GM19193 (cell line): ENCODE data around the gene ALCAM.

Source experiments
- POLR2A ChIP-seq: IDR thresholded peaks from 4 replicates; pipeline ENCODE4 v1.6.1; 2011; ENCODE audit not compliant: insufficient read depth, insufficient read length; ENCODE audit errors: extremely low read depth

Gene ALCAM

DNA sequence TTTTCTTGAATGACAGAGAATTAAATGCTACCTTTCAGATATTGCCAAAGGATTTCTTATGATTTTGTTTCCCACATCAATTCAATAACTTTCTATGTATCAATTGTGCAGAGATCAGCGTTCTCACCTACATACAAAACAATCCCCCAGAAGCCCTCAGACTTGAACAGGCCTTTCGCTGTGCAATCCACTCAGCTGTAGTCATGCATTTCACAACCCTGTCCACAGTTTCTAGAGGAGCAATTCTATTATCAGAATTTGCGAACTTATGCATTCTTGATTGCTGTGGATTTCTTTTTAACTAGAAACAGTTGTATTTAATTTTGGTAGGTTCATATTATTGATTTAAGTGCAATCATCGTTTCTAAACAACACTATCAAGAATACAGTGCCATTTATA, 13.7 kb upstream of the ALCAM start:
- TF ChIP-seq POLR2A = no peak

DNA sequence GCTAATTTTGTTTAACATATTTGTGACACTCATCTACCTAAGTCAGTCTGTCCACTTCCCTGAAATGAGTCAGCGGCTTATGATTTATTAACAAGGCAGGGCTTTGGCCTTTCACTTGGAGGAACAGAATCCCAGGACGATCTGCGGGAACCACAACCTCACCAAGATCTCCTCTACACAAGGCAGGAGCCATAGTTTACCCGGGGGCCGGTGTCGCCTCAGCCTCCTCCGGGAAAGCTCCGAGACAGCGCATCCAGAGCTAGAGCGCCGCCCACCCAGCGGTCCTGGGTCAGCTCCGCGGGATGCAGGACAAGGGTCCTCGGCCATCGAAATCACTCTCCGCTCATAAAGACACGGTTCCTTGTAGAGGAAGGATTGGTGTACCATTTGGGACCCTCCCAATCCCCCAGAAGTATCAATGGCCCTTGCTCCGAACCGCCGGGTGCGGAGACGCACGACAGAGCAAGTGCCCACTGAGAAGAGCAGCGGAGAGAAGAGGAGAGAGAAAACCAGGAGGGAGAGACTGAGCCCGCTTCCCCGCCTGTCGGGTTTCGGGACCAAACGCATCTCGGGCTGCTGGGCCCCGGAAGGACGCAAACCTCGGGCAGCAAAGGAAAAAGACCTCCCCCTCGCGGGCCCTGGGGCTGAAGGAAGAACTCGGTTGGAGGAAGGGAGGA, 13.1 kb upstream of the ALCAM start:
- no peak for TF ChIP-seq POLR2A

DNA sequence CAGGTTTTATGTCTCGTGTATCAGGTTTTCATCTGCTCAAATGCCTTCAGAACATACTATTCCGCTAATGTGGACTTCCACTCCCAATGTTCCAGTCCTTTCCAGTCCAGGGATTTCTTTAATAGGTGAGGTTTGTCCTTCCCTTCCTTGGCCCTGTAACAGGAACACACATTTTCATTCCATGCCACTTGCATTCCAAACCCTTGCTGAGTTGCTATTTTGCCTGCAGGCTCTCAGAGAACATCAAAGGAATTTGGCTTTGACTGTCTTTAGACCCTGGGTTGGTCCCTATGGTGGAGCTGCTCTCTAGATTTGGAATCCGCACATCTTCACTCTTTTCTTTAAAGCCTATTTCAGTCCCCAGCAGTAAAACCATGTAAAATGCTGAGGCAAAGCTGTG, 12.3 kb upstream of the ALCAM start:
- no peak for TF ChIP-seq POLR2A

DNA sequence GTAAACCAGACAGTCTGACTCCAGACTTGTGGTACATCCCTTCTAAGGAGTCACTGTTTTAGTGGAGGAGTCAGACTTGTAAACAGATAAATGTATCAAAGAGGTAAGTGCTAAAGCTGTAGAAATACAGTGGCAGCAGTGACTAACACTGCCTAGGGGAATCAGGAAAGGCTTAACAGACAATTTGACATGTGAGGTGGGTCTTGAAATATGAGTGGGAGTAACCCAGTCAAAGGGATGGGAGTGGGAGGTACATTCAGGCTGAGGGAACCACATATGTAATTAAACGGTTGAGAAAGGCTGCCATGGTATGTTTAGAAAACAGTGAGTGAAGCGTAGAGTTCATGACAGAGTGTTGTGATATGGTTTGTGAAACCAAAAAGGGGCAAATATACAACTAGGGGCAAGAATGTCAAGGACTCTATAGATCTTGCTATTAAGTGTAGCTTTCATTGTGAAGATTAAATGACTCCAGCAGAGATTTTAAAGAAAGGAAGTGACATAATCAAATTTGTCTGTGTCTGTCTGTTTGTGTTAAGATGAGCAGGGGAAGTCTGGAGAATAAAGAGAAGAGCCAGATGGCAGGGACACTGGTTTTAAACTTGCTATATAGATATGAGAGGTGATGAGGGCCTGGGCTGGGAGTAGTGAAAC, 11.2 kb upstream of the ALCAM start:
- TF ChIP-seq POLR2A = no peak

DNA sequence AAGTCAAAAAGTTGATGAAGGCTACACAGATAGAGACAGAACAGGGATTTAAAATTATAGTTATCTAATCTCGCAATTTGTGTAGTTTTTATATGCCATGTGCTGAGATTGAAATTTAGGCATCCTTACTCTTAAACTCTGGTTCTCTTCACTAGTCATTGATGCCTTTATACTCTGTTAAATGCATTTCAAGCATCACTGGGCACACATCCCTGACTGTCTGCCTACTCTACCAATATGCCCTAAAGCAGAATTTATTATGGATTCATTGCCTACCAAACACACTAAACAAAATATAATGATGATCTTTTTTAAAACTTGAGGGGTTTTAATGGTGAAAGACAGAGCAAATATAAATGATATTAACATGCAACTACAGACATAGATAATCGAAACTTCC, 10.3 kb upstream of the ALCAM start:
- TF ChIP-seq POLR2A = no peak

DNA sequence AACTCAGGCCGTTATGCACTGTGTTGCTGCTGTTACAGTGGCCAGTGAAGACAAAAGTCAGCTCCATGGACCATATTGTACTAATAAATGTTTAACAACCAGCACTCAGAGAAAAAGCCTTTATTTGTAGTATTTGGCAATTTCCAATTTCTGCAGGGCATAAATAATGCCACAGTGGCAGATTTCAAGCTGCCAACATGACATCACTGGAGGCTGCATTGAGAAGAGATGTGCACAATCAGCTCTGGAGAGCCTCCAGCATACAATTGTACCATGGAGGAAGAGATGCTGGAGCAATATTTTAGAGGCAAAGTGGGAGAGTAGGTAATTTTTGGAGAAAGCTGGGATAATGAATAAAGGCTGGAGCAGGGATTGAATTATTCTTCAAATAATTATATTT, 9.7 kb upstream of the ALCAM start:
- TF ChIP-seq POLR2A = no peak

DNA sequence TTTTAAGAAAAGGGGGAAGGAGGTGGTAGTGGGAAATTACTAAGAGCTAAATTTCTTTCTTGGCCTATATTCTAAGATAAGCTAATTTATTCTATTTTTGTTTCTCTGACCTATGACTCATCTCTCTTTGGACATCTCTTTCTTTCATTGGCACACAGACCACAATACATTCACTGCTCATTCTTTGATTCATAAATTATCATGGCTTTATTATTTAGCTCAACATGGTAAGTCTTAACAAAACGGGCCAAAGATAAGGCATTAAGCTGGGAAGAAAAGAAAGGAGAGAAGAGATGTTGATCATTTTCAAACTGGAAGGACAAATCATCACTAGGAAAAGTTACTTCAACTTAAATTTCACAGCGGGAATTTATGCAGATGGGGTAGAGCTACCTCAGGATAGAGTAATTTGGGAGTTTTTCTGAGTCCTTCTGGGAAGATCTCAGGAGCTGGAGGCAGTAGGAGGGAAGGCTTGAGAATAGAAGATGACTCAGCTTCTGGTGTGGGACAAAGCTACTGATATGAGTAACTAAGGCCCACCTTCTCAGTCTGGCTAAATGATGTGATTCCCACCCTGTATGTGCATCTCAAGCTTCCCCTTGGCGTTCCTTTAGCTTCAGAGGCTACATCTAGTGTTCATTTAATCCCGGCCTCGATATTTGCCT, 7.5 kb upstream of the ALCAM start:
- TF ChIP-seq POLR2A = no peak

DNA sequence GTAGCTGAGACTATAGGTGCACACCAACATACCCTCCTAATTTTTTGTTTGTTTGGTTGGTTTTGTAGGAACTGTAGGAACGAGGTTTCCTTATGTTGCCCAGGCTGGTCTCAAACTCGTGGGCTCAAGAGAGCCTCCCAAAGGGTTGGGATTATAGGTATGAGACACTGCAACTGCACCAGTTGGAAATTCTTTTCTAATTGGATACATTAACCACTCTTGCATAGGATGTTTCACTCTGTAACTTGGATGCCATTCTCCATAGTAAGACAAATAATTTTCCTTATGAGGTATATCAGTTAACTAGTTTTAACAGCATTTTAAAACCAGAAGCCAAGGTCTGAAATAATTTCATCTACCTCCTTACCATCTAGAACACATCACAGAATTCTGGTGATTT, 6.7 kb upstream of the ALCAM start:
- no peak for TF ChIP-seq POLR2A

DNA sequence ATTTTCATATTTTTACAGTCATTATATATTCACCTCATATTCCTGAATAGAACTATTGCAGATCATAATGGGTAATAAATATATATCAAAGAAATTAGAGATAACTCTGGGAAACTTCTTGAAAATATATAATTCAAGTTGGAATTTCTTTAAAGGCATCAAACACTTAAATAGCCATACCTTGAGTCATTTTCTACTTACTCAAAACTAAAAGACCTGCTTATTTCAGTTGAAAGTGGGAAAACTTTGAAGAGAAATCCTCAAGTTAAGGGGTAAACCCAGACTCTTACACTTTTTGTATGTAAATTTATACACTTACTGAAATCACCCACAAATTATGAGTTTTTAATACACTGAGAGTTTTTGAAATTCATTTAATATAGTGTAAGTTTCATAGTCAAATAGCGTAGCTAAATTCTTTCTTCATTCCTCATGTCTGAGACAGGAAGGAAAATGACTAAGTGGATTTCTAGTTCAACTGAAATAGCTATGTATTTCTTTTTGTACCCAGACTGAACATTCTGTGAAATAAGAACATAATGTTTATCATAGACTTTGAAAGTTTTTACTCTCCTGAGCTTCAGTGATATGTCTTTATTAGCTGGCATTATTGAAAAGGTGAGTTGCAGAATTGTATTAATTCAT, 4.6 kb upstream of the ALCAM start:
- no peak for TF ChIP-seq POLR2A

DNA sequence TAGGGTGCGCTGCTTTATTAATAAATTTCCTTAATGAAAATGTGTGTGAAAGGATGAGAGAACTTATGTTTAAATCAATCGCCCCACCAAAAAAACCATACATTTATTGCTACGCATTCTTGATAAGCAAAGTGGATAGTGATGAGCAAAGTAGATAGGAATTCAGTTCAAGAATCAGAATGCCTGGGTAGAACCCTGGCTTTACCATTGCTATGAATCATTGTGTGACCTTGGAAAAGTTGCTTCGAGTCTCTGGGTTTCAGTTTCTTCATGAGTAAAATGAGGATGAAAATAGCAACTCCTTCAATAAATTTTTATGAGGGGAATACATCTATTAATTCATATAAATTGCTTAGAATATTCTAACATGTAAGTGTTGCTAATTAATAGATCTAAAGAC, 2.6 kb upstream of the ALCAM start:
- TF ChIP-seq POLR2A = no peak

DNA sequence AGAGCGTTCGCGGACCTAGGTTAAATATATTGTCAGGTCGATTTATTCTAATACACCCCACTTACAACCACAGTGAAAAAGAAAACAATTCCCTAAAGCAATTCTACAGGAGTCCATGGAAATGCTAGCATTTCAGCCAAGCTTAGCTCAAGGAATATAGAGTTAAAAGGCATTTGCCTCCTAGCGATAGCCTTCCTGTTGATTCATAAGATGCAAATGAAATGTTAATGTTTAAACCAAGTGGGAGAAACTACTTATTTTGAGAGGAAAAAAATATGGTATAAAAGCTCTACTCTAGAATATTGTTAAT, 1.7 kb upstream of the ALCAM start:
- TF ChIP-seq POLR2A = no peak

DNA sequence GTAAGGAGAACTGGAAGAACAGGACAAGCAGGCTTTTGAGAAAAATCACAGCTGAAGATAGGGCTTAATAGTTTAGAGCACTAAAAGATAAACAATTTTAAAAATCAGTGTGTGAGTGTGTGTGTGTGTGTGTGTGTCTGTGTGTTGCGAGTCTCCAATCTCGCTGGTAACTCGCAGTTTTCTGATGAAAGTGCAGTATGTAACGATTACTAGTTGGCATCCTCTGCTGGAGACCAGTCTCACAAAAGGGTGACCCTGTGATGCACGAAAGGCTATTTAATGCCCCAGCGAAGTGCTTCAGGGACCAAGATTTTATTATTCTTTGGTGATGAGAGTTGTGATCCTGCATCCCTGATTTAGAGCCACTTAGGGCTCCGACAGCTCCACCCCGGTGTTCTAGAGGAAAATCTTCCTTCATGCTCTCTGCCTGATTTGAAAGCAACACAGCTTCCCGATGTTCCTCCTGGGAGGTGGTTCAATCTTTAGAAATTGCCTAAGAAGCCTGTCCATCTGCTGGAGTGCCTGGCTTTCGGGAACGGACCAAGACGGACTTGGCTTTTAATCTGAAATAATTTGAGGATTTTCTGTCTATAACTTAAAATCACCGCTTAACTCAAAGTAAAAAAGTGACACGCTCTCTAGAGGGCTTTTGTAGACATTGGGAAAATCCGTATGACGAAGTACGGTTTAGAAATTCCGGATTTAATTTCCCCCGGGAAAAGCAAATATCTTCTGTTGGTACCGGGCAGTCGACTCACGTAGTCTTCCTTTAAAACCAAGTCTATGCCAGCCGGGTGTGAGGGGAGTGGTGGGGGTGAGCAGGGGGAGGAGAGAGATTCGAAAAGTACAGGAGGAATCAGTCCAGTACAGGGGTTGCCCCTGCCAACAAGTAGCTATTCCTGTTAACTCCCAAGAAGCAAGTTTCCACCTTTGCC, 1.1 kb upstream of the ALCAM start:
- TF ChIP-seq POLR2A = no peak

DNA sequence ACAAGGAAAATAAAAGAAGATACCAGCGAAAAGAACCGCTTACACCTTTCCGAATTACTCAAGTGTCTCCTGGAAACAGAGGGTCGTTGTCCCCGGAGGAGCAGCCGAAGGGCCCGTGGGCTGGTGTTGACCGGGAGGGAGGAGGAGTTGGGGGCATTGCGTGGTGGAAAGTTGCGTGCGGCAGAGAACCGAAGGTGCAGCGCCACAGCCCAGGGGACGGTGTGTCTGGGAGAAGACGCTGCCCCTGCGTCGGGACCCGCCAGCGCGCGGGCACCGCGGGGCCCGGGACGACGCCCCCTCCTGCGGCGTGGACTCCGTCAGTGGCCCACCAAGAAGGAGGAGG, 325 bp downstream of the ALCAM start:
- TF ChIP-seq POLR2A = peak; percentile 28

DNA sequence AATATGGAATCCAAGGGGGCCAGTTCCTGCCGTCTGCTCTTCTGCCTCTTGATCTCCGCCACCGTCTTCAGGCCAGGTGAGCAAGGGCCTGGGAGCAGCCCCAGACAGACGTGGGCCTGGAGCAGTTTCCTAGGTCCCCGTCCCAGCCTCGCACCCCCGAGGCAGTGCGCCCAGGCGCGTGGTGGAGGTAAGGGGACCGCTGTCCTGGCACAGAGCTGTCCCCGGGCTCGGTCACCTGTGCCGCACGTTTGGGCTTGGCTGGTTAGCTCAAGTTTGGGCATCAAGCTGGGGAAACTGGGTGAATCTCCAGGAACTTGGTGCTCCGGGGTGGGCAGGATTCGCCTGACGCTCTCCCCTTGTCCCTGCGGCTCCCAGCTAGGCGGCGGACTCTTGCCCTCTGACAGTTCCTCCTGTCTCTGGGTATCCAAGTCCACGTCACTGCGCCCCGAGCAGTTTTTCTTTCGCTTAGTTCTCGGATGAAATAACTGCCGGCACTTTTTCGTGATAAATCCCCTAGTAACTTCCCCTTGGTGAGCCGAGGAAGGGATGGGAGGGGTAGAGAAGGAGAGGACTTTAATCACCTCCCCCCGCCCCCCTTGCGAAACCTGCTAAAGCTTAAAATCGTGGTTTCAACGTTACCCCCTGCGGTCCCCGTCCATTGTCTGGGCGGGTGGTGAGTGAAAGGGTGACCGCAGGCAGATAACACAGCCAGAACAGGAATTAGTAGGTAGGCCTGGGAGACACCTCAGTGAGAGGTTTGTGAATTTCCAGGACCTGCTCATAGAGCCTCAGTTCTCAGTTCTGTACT, 901 bp downstream of the ALCAM start:
- TF ChIP-seq POLR2A = peak; percentile 62
